H1 (cell line): ENCODE data around the gene THBS1. TPM values are rescaled to one million over a fixed set of nuclear protein-coding genes. Genes with fewer than 3 reads are reported as not detected.

Experiments
- CHD7 ChIP-seq: fragments of 300-600 bp; sonication (generic); IDR thresholded peaks from 2 replicates; pipeline ENCODE4 v1.7.1; 2012; ENCODE audit warnings: low read length, moderate library complexity, mild to moderate bottlenecking, inconsistent platforms; ENCODE audit not compliant: insufficient replicate concordance
- GTF2F1 ChIP-seq: IDR thresholded peaks from 2 replicates; pipeline ENCODE4 v1.6.1; 2012; ENCODE audit warnings: low read depth, low read length, improper control_type of control experiment, borderline replicate concordance
- MAX ChIP-seq: IDR thresholded peaks from 2 replicates; pipeline ENCODE4 v1.6.1; 2012; ENCODE audit warnings: inconsistent platforms
- POLR2A ChIP-seq, 2 experiments: IDR thresholded peaks; 1 replicate in 1 of 2; 2 replicates in 1 of 2; pipeline ENCODE4 v1.6.1; 2011; ENCODE audit warnings: low read depth in 2 of 2, low read length in 2 of 2, mild to moderate bottlenecking in 2 of 2; ENCODE audit errors: control extremely low read depth in 1 of 2
- POU5F1 ChIP-seq: IDR thresholded peaks from 2 replicates; pipeline ENCODE4 v1.6.1; 2011; ENCODE audit warnings: low read depth, mild to moderate bottlenecking, low read length, moderate library complexity
- RNF2 ChIP-seq: fragments of 200-900, 300-1000 bp; sonication (generic); IDR thresholded peaks from 2 replicates; pipeline ENCODE4 v1.7.1; 2016; ENCODE audit warnings: borderline replicate concordance, low read depth, mild to moderate bottlenecking, antibody characterized with exemption, low read length; ENCODE audit not compliant: poor library complexity, severe bottlenecking; ENCODE audit errors: missing control alignments
- TBP ChIP-seq: IDR thresholded peaks from 2 replicates; pipeline ENCODE4 v1.6.1; 2011; ENCODE audit warnings: low read depth, low read length, improper control_type of control experiment
- polyA plus RNA-seq, 7 experiments: library from polyadenylated mRNA; depleted of rRNA in 3 of 7; stranded (reverse) in 5 of 7; unstranded in 2 of 7; fragments of >200 nt in 5 of 7; fragments of 200-250 nt in 2 of 7; gene quantifications; 1 replicate in 5 of 7; 2 replicates in 1 of 7; 4 replicates in 1 of 7; pipeline versions ENCODE4 v1.2.1 to v1.2.3, GENCODE V29; 2011 to 2013; ENCODE audit warnings: missing spikeins in 2 of 7, mixed read lengths in 2 of 7
- total RNA-seq: library from RNA; stranded (reverse); fragmentation: NEBNext Ultra II Directional; extraction: Animal tissue kit (Norgen Biotek cat#: 25700); gene quantifications from 2 replicates; pipeline ENCODE4 v1.2.1, GENCODE V29; 2021

THBS1 gene
- total and polyA plus RNA-seq, 2 of the 8 experiments (the other 6 are each of a cell fraction or from before 2014, with no cell fraction given): 10.3 to 63.3 TPM

GRCh38 chr15:39595338-39596221, 14.7 kb downstream of the THBS1 start (continued):
- TF ChIP-seq CHD7 (no peak), POU5F1 (no peak), MAX (no peak), RNF2 (no peak), POLR2A (IDR thresholded peaks at IDR 0.05; ENCODE audit: control extremely low read depth in 1 of 2, low read depth in 2 of 2, low read length in 2 of 2) (peak in 1 of 2 experiments; percentile 39; a peak in 2 of 3 replicates), TBP (no peak), GTF2F1 (no peak)
